Fibroblast of gingiva (primary cell): Measurements from ENCODE around the gene LGMN.
"Not testable (repeated sequence)": the region's sequence is repeated elsewhere in the genome, so short reads cannot be mapped to it uniquely, and the experiment has no call there.

Experiments
- DNase-seq: peaks from one replicate; pipeline ENCODE4 v3.0.0-alpha.2; 2011; ENCODE audit warnings: low read depth

The LGMN gene

GRCh38 chr14:92760524-92760805 lies 12.0 kb upstream of the LGMN start:
- no peak for DNase-seq

- no peak for DNase-seq
Measured at GRCh38 chr14:92759679-92760523, 11.5 kb upstream of the LGMN start.

- peak; percentile 14 for DNase-seq
Measured at GRCh38 chr14:92759300-92759678, 10.9 kb upstream of the LGMN start.

DNA sequence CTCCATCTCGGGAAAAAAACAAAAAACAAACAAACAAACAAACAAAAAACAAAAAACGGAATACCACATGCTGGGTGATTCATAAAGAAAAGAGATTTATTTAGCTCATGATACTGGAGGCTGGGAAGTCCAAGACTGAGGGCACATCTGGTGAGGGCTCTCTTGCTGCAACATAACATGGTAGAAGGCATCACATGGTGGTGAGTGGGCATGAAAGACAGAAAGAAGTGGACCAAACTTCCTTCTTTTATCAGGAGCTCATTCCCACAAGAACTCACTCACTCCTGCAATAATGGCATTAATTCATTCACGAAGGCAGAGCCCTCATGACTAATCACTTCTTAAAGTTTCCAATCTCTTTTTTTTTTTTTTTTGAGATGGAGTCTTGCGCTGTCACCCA lies 8.0 kb upstream of the LGMN start:
- no peak for DNase-seq

DNA sequence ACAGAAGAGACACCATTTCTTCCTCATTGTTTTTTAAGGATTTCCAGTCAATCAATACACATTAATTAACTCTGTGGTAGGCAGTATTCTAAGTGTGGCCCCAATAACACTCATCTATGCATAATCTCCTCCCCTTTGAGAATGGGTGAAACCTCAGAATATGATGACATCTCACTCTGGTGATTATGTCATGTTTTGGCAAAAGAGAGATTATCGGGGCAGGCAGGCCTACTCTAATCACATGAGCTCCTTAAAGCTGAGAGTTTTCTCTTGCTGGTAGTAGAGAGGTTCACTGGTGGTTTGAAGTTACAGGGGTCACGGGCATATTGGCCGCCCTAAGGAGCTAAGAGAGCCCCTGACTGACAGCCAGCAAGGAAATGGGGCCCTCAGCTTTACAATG lies 7.1 kb upstream of the LGMN start:
- no peak for DNase-seq

GRCh38 chr14:92754966-92755365 lies 6.5 kb upstream of the LGMN start:
- no peak for DNase-seq

DNA sequence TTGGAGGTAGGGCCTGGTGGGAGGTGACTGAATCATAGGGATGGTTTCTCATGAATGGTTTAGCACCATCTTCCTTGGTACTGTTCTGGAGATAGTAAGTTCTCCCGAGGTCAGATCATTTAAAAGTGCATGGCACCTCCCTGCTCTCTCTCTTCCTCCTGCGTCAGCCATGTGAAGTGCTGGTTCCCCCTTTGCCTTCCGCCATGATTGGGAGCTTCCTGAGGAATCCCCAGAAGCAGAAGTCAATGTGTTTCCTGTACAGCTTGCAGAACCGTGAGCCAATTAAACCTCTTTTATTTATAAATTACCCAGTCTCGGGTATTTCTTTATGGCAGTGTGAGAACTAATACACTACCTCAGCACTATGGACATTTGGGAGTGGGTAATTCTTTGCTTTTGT lies 4.8 kb upstream of the LGMN start:
- DNase-seq = no peak

GRCh38 chr14:92751819-92752218 lies 3.4 kb upstream of the LGMN start:
- no peak for DNase-seq

GRCh38 chr14:92750994-92751400 lies 2.6 kb upstream of the LGMN start:
- DNase-seq = peak; percentile 39

DNA sequence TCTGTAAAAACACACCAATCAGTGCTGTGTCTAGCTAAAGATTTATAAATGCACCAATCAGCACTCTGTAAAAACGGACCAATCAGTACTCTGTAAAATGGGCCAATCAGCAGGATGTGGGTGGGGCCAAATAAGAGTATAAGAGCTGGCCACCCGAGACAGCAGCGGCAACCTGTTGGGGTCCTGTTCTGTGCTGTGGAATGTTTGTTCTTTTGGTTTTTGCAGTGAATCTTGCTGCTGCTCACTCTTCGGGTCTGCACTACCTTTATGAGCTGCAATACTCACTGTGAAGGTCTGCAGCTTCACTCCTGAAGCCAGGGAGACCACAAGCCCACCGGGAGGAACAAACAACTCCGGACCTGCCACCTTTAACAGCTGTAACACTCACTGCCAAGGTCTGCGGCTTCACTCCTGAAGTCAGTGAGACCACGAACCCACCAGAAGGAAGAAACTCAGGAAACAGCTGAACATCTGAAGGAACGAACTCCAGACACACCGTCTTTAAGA lies 1.8 kb upstream of the LGMN start:
- DNase-seq = not testable (repeated sequence)

DNA sequence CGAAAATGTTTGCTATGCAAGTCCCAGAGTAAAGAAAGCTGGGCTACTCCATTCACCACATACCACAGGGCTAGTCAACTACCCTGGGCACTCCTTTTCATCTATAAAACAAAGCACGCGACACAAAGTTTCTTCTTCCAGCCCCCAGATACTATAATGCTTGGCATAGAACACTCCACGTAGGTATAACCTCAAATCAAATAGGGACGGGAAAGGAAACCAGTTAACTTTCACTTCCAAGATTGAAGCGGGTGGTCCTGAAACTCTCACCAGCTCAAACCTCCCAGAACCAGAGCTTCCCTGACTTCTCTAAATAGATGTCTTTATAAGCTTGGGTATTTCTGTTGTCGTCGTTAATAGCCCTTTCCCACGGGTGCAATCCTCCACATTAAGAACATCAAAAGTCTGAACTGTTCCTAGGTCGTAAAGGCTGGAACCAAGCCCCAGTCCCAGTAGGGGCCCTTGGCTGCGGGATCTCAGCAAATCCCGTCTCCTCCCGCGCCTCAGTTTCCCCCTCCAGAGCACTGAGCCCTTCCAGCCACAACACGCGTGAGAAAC lies 647 bp downstream of the LGMN start:
- no peak for DNase-seq

DNA sequence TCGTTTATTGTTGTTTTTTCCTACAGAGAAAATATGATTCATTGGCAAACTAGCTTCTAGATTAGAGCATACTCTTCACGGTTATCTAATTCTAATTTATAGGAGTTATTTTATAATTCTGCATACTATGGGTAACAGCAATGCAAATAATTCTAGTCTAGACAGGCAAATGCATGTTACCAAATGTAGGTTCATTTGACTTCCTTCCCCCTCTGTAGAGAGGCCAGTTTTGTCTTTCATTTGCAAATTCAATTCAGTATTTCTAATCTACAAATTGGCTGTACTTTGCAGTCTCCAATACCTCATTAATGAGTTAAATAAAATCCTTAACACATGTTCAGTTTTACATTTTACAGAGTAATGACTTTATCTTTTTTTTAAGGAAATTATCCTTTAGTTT lies 4.2 kb downstream of the LGMN start:
- DNase-seq = no peak

DNA sequence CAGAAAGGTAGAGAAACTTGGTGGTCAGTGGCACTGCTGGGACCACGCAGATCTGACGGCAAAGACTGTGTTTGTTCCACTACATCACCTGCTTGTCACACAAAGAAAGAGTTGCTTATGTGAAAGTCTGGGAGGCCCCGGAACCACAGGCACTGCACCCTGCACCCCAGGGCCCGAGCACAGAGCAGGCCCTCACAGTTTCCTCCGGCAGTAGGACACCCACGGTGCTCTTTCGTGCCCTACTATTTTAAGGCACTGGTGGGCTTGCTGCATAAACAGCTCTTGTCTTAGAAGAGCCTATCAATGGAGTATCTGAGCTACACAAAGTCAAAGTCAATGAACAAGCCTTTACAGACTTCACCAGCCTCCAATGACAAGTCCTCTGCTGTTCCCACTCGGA lies 8.0 kb downstream of the LGMN start:
- no peak for DNase-seq

DNA sequence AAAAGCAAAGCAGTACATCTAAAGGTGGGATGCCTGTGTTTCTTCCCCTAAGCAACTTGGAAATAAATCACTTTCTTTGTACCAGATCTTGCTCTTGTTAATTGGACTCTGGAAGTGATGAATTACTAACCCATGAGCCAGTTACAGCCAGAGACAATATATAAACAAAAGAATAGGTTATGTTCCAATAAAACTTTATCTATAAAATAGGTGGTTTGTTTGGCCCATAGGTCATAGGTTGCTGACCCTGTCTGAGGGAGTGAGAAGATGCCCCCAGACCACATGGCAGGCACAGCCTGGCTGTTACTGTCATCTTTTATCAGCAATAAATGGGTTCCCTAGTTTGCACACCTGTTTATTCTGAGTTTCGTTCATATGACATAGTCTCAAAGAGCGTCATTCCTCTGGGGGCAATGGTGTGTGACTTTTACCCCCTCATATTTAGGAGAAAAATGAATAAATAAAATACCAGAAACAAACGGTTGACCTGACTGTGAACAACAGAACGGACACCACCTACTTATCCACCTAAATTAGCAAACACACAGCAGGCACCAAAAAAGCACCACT lies 10.7 kb downstream of the LGMN start:
- no peak for DNase-seq

DNA sequence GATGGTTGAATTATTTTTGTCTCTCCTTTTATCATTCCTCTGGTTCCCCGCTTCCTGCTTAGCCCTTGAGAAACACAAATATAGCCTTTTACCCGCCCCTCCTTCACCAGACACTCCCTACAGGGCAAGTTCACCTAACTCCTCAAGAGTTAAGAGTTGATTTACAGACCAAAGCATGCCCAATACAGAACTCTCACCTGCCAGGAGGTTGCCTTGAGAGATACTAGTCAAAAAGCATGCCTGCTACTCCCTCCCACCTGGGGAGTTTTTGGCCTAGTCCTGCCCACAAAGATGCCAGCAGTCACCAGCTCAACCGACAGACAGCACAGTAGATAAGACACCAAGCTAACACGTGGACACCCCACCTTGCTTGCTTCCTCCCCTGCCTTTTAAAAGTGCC lies 11.2 kb downstream of the LGMN start:
- no peak for DNase-seq

DNA sequence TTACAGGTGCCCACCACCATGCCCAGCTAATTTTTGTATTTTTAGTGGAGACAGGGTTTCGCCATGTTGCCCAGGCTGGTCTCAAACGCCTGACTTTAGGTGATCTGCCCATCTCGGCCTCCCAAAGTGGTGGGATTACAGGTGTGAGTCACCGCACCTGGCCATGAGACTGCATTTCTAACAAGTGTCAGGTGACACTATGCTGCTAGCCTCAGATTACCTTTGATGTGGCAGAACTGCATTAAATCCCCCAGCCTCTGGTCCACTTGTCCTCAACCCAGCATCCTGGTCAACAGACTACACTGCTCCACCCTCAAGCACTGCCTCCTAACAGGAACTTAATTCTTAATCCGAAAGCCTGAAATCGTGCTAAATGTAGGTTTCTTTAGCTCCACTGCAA lies 13.1 kb downstream of the LGMN start:
- DNase-seq = no peak

GRCh38 chr14:92734618-92735017 lies 13.8 kb downstream of the LGMN start:
- no peak for DNase-seq

DNA sequence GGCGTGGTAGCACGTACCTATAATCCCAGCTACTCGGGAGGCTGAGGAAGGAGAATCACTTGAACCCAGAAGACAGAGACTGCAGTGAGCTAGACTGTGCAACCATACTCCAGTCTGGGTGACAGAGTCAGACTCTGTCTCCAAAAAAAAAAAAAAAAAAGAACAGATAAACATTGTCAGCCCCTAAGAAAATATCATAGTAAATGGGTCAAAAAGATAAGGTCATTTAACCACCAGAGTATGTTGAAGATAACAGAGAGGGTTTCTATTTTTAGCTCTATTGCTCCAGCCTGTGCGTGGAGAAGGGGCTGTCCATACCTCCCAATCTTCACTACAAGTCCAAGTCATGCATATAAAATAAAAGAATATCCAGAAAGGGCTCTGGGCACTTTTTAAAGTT lies 15.4 kb downstream of the LGMN start:
- no peak for DNase-seq

GRCh38 chr14:92731622-92732115 lies 16.8 kb downstream of the LGMN start:
- DNase-seq = no peak

DNA sequence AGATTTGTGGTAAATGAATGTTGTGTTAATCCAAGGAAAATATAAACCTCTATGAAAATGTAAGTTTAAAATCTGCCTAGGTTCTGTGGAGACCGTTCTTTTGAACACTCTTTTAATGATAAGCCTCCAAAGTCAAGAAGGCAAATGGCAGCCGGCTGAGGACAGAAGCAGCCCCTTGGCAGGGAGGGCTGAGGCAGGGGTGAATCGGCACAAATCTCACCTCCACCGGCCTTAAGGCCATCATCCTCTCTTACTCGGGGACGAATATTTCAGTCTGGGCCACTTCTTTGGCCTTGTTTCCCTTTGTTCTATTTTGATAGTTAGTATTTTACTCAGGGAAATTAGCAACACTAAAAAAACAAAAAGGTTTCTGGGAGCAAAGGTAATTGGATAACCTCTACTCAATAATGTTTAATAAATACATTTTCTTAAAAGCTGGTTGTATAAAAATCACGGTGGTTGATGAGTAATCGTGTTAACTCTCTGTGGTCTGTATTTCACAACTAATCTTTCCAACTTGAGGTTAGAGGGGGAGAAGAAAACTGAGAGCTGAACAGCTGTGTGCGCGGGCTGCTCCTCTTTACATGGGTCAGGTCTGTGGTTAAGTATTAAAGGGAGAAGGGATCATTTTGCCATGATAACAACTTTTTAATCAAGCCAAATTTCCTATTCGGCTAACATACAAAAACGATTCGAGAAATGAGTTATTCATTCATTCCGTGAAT lies 18.6 kb downstream of the LGMN start:
- DNase-seq = peak; percentile 66

DNA sequence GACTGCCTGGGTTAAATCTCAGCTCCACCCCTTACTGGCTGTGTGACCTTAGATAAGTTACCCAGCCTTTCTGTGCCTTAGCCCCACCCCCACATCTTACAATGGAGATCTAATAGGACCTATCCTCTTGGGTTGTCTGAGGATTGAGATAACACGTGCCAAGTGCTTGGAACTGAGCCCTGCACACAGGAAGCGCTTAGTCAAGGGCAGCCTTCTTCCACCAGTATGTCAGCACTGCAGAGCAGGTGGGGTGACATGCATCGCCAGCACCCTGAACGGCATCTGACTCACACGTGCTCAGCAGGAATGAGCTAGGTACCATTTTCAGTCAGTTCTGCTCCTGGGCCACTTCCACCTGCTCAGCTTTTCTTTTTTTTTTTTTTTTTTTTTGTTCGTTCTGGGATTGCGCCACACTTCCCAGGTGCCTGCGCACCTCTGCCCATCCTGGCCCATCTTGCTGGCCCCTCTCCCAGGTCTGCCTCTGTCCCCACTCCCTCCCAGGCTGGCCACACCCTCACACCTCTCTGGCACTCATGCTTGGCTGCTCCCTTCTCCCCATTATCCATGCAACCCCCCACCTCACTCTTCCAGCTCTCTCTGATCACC lies 19.6 kb downstream of the LGMN start:
- DNase-seq = no peak

DNA sequence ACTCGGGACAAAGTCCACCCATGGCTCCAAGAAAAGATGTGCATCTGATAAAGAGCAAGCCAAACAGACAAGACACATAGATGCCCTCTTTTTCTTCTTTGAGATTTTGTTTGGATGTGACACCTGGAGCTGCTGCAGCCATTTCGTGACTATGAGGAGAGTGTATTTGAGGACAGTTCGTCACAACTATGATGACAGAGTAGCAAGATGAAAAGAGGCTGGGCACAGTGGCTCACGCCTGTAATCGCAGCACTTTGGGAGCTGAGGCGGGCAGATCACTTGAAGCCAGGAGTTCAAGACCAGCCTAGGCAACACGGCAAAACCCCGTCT lies 21.5 kb downstream of the LGMN start:
- DNase-seq = no peak
